NCI-H2107 treated with DMSO at 0.1 percent for 48 hours (cell line): Measurements from ENCODE around the gene G6PD.
A peak's percentile ranks its signal among the peaks of the same experiment; 100 is the strongest.

Experiments
- DNase-seq: peaks from one replicate; lab custom pipeline; 2025; ENCODE audit not compliant: unreplicated experiment; lab: John Stamatoyannopoulos, UW

Gene G6PD

DNA sequence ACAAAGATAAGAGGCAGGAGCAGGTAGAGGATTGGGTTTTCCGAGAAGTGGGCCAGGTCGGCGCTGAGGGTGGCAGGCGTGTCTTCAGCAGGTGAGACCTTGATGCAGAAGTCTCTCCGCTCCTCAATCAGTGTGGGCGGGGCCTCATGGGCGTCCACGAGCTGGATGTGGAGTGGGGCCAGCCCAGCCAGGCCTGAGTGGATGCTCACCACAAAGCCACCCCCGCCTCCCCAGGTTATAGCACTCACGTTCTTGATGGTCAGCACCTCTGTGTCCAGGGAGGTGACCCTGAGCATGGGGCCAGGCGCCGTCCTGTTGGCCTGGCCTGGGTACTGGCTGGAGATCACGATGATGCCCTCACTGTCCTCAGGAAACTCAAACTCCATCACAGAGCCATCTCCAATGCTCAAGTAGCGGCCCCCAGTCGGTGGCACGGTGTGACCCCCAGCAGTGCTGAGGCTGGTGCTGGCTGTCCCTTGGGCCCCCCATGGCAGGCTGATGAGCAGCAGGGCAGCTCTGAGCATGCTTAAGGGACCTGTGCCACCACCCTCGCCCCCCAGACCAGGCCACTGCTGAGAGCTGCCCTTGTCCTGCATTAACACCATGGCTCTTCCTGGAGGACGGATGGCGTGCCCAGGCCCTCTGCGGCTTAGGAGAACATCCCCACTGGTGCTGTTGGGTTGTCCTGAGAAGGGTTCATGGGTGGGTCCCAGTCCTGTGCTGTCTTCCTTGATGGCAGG, 58.1 kb downstream of the G6PD start:
- DNase-seq: no peak

GRCh38 chrX:154487518-154488290, 58.9 kb downstream of the G6PD start:
- DNase-seq: no peak

DNA sequence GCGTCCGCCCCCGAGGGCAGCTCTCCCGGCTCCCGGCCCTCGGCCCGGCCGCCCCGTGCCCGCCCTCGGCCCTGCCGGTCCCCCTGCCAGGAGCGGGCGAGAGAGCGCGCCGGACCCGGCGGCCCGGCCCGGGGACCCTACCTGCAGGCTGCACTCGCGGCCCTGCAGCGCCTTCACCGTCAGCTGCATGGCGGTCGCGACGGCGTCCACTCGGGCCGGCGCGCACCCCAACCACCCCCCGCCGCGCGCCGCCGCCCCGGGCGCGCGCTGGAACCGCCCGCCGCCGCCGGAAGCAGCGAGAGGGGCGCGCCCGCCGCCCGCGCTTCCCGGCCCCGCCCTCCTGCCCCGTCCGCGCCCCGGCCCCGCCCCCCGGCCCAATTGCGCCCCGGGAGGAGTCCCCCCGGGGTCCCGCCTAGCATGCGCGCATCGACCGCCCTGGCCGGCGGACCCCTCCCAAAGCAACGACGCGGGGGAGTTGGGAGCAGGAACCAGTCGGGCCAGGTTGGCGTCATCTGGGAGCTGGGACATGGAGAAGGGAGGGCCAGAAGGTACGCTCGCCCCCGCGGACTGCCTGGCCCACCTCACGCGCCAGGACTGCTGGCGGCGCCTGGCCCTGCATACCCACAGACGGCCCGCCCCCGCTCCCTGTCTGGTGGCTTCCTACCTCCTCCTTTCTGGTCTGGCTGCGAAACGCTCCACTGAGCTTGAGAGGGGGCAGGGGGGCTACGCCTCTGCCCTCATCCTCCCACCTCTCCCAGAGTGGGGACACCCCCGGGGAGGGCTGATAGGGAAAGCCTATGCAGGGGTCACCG, 60.0 kb downstream of the G6PD start, which contains the start of gene UBL4A:
Gene UBL4A, minus strand, starts transcription at position 220 of the 812 bp plus-strand sequence. Its CDS starts 31 bp downstream, at position 189.
- DNase-seq: no peak

GRCh38 chrX:154486052-154486395, 60.6 kb downstream of the G6PD start:
- no peak for DNase-seq

GRCh38 chrX:154485150-154486051, 61.2 kb downstream of the G6PD start:
- DNase-seq: peak; percentile 20

DNA sequence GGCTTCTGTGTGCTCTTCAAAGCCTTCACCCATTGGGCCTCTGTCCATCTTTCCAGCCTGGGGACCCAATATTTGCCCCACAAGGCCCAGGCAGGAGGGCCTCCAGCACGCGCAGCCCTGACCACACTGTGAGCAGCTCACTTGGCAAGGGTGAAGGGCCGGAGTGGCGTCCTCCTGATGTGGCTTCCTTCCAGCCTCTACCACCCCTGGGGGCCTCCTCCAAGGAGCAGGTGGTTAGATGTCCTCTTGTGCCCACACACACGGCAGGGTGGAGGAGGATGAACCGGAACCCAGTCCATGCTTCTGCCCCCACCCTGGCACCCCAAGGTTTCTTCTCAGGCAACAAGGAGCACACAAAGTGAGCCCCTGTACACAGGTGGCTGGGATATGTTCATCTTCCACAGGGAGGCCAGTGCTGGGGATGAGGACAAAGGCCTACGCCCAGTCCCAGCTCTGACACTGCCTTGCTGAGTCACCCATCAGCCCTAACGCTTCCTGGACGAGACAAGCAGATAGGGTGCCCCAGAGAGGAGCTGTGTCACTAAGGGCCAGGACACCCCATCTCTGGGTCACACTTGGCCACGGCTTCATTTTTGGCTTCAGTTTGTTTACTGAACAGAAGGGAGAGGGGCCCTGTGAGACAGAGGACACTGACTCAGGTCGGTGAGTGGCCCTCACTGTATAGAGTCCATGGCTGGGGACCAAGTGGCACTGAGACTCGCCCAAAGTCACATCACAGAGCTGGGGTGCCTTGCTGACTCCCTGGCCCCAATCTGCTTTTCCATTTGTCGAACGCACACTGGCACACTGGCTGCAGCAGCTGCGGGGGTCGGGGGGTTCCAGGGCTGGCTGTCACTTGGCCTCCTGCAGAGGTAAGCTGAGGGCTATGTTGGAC, 62.1 kb downstream of the G6PD start:
- DNase-seq: no peak

DNA sequence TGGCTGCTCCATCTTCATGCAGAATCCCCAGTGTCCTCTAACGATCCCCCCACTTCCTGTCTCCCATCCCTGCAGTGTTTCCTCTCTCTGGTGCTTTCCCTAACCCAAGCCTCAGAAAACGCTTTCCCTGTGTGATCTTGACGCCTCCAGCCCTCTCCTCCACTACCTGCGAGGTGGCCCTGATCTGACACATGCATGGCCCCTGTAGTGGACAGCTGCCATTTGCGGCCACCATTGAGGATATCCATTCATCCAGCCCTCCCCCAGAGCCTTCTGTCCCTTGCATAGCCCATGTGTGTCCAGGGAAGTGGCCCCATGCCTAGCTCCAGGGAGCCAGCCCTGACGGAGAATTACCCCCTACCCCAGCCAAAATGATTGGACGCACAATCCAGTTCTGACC, 63.3 kb downstream of the G6PD start:
- no peak for DNase-seq

GRCh38 chrX:154482786-154483185, 63.9 kb downstream of the G6PD start:
- DNase-seq: no peak

GRCh38 chrX:154481911-154482601, 64.6 kb downstream of the G6PD start:
- no peak for DNase-seq
